ENCODE results near the gene FAM131A. TPM values are rescaled to one million over a fixed set of nuclear protein-coding genes. Genes with fewer than 3 reads are reported as not detected.

Gene FAM131A
- total RNA-seq, 2 donors from 2014 or later, result 30.4 to 37.4 TPM

DNA sequence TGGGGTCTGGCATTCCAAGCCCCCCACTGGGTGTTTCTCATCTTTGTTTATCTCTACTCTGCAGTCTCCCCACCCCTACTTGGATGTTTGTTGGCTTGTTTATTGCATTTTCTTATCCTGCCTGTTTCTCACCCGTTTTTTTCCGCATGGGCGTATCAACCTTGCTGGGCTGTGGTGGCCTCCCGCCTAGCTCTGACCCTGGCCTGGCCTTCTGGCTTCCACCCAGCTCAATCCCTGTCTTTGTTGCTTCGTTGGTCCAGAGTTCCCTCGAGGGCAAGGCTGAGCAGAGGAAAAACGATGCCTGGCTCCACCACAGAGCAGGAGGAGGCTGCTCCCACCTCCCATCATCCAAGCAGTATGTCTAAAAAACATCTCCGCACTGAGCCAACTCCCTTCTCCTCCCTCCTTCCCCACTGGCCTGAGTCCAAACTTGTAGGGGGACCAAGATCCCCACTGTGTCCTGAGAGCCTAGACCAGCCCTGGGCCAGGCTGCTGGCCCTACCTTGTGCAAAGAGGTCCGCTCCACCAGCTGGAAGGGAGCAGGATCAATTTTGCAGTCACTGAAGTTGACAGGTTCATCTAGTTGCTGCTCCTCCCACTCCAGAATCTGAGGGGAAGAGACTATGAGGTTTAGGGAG, 14.2 kb downstream of the FAM131A start:
- intact Hi-C loops (cut with DNase I), result no loop called here
- no peak for DNase-seq (ENCODE audit: low spot score)

DNA sequence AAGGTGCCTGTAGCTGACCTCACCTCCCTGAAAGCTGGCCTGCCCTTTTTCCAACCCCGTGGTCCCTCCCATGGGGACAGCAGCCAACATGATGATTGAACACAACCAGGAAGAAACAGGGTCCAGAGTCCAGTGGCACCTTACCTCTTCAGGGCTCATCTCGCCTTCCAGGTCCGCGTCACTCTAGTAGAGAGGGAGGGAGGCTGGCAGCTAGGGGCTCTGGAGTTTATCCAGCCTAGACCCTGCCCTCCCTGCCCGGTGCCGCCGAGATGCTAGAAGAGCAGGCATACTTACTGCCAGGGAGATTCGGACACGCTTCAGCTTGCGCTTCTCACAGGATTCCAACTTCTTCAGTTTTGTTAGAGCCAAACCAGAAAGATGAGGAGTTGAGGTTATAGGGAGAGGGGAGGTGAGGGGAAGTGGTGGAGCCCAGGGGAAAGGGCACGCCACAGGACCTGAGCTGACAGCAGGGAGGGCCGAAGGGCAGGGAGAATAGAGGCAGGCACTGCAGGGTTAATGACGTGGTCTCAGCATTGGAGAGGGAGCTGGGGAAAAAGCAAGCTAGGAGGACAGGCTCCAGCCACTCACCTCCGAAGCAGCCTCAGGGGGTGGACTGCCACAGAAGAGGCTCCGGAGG, 14.9 kb downstream of the FAM131A start:
- intact Hi-C loops (cut with DNase I), result no loop called here
- peak; percentile 74 for DNase-seq (ENCODE audit: low spot score)

DNA sequence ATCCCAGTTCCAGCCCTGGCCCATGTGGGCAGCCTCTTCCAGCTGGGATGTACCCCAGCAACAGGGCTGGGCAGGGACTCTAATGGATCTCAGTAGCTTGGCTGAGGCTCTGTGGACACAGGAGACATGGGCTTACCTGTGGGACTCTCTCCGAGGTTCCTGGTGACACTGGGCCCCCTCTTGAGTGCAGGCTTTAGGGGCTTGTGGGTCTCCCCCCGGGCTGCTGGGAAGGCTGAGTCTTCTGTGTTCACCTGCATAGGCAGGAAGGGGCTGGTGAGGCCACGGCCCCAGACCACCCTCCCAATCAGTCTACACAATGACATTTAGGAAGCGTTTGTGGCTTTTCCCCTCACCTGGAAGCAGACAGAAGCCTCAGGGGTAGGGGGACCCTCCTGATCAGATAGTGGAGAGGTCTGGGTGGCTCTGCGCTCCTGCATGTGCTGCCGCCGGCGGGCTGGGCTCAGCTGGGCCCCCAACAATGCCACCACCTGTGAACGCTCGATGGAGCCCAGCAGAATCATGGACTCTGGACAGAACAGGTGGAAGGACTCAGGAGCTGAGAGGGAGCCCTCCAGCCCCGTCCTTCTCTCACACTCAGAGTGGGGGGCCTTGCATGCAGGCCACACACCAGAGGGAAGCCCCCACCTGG, 15.6 kb downstream of the FAM131A start:
- intact Hi-C loops (cut with DNase I), result no loop called here
- DNase-seq (ENCODE audit: low spot score), result peak; percentile 63

DNA sequence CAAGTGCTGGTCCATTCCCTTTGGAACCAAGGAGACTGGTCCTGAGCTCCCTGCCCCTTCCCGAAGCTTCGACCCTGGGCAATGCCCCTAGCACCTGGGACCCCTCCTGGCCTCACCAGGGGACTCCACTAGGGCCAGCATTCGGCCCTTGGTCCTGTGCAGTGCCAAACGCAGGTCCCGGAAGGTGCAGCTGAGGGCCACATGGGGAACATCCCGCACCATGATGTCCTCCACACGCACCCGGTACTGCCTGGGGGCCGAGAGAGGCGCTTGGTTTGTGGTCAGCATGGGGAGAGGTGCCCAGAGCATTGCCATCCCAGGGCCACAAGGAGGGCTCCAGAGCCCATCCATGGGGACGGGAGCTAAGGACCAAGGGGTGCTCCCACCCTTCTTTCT, 16.1 kb downstream of the FAM131A start:
- peak; percentile 75 for DNase-seq (ENCODE audit: low spot score)
- intact Hi-C loops (cut with DNase I), result no loop called here

DNA sequence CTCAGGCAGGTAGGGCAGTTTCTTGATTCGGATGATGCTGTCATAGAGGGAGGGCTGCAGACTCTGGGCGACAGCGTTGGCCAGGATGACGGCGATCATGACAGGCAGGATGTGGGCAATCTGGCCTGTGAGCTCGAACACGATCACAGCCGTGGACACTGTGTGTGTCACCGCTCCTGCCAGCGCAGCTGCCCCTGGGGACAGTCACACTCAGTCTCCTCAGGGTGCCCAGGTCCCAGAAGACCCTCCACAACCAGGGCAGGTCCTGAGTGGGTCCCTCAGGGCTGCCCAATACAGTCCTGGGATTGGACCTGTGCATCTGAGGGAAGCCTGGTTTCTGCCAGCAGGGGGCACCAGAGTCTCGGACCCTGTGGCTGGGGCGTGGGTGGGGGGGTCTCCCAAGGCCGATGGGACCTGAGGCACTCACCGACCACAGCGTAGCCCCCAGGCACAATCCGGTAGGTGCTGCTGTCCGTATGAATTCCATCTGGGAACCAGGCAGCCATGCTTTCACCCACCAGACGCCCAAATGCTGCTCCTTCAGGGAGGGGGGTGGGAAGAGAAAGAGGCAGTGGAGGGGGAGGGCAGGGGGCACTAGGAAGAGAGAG, 16.8 kb downstream of the FAM131A start:
- DNase-seq (ENCODE audit: low spot score), result peak; percentile 87
- intact Hi-C loops (cut with DNase I), result no loop called here

DNA sequence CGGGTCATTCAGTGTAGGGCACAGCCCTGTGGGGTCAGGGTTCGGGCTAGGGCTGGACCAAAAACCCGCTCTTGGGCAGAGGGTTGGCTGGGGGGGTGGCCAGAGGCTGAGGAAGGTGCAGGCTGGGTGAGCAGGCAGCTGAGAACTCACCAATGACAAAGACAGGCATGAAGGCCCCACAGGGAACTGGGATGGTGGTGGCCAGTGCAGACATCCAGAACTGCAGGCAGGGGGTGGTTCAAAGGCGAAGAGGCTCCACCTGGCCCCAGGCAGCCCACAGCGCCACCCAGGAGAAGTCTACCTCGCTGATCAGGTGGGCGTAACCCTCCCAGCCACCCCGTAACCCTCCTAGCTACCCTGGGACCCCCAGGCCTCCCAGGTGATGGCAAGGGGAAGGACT, 17.4 kb downstream of the FAM131A start:
- intact Hi-C loops (cut with DNase I), result no loop called here
- peak; percentile 64 for DNase-seq (ENCODE audit: low spot score)

DNA sequence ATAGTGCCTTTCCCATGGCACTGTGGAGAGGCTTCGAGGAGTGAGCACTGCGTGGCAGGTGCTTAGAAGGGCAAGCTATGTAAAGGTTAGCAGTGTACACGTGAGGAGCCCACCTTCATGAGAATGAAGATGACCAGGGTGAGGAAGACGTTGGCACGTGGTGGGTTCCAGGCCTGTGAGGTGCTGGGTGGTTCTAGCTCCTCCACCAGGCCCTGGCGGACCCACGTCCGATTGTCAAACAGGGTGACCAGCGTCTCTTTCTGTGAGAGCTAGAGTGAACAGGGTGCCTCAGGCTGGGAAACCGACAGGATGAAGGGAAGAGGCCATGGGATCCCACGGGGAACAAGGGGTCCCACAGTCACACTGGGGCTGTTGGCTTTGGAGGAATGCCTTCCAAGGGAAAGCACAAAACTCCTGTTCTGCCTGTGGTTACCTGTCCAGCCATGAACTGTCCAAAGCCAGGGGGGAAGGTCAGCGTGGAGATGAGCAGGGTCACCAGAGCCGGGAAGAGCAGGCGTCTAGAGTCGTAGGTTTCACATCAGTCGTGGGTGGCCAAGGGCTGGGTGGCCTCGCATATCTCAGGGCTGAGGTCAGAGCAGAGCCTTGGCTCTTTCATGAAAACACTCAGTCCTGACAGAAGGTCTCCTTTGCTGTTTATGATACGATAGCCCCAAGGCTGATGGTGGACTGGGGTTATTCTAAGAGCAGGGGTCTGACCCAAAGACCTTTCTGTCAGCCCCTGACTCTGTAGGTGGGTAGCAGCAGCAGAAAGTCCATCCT, 18.1 kb downstream of the FAM131A start:
- no peak for DNase-seq (ENCODE audit: low spot score)

DNA sequence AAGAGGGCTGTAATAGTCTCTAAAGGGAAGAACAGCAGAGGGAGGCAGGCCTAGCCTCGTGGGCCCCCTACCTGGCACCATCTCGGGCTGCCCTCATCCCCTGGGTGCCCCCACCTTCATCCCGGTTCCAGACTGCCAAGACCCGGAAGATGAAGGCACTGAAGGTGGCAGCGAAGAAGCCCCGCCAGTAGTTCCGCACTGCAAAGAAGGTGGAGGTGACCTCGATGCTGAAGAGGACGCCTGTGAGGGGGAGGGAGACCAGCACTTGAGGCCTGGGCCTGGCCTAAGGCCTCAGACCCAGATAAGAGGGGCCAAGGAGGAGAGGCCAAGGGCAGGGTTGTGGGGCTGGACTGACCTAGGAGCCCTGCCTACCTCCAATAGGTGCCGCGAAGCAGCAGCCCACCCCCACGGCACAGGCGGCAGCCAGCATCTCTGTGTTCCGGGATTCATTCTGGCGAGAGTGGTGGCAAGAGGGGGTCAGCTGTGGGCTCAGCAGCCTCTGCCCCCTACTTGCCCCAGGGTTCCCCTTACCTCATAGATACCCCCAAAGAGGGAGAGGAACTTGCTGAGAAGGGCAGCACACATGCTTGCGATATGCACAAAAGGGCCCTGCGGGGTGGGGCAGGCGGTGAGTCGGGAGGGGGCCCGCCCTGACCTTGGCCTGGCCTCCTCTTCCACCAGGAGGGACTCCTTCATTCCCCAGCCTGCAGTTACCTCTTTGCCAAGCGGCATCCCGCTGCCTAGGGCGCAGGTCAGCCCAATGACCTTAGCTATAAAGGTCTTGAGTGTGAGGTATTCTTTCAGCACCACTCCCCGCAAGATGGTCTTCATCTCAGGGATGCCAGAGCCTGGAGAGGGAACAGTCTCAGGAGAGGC, 20.1 kb downstream of the FAM131A start:
- intact Hi-C loops (cut with DNase I), result no loop called here
- DNase-seq (ENCODE audit: low spot score), result peak; percentile 57

More for the DNA sequence above, 18.1 kb downstream of the FAM131A start:
- intact Hi-C loops (cut with DNase I), result no loop called here

DNA sequence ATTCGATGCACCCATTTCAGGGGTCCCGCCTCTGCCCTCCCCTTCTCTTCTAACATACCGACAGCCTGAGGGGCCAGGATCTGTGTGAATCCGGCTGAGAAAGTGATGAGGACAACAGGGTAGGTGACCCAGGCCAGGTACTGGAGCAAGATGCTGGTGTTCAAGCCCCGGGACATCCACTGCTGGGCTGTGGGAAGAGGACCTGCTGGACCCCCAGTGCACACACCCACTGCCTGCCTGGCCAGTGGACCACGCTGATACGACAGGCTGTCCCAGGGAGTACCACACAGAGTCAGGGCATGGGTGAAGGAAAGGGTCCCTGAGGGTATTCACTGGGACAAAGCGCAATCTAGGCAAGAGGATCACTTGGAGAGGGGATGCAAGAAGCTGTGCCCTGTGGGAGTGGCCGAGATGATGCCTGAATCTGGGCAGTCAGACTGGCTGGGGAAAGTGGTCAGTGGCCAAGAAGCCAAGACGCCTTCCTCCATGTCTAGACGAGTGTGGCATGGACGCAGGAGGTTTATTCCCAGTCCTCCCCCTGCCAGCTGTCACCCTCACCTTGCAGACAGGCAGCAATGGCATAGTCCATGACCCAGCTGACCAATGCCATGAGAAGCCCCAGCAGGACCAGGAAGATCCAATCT, 20.8 kb downstream of the FAM131A start:
- peak; percentile 72 for DNase-seq (ENCODE audit: low spot score)
- intact Hi-C loops (cut with DNase I), result no loop called here

DNA sequence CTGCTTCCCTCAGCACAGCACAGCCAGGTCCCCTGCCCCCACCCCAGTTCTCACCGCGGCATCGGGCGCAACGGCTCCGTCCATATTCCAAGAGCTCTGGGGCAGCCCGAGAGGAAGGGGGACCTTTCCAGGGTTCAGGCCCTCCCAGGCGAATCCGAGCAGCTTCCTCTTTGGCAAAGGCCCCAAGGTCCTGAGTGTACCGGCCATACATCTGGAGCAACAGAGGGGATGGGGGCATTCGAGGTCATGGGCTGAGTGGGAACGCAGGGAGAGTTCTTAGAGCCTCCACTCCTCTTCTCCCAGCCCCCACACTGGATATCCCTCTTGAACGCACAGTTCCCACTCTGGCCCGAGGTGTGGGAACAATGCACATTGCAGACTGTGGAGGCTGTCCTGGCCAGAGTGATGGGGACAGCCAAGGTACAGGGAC, 21.5 kb downstream of the FAM131A start:
- peak; percentile 77 for DNase-seq (ENCODE audit: low spot score)
- intact Hi-C loops (cut with DNase I), result no loop called here

DNA sequence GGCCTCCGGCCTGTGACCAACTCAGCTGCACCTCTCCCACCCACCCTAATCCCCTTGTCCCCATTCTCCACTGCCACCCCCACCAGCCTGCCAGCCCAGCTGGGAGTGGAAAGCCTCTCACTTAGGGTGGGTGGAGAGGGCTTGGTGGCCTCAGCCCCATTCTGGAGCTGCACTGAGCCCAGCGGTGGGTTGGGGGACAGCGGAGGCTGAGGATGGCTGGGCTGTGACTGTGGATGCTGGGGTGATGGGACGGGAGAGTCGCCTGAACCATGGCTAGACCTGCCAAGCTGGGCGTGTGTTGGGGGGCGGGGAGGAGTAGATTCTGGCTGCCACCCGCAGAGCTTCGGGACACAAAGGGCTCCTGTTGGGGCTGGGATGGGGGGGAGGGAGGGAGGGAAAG, 22.2 kb downstream of the FAM131A start:
- intact Hi-C loops (cut with DNase I), result no loop called here
- DNase-seq (ENCODE audit: low spot score), result no peak

DNA sequence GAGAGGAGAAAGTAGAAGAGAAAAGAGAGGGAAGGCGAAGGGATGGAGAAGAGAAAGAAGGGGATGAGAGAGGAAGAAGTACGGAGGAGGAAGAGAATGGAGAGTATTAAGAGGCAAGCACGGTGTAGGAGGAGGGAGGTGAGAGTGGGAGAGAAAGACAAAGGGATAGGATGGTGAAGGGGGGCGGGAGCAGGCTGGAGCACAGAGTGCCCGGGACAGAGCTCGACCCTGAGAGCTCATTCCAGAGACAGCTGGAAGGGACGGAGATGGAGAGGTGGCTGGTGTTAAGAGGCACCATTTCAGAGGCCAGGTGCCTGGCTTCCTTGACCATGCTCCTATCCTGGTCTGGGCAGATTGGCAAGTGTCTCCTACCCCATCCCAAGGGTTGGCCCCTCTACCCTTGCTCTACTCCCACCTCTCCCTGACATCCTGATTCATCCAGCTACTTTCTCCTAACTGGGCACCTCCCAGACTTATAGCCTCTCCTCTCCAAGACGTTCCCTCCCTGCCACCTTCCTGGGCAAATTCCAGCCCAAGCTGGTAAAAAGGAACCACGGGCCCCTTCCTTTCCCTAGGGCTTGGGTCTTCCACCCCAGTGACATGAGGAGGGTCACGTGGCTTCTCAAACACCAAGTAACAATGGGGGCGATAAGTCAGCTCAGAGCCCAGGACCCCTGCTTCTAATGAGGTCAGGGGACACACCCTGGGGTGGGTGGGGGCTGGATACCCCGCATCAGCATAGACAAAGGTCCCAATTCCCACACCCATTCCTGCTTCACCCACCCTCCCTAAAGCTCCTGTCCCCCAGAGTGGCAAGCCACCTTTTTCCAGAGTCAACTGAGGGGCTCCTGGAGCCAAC, 22.9 kb downstream of the FAM131A start:
- intact Hi-C loops (cut with DNase I), result no loop called here
- DNase-seq (ENCODE audit: low spot score), result peak; percentile 64

DNA sequence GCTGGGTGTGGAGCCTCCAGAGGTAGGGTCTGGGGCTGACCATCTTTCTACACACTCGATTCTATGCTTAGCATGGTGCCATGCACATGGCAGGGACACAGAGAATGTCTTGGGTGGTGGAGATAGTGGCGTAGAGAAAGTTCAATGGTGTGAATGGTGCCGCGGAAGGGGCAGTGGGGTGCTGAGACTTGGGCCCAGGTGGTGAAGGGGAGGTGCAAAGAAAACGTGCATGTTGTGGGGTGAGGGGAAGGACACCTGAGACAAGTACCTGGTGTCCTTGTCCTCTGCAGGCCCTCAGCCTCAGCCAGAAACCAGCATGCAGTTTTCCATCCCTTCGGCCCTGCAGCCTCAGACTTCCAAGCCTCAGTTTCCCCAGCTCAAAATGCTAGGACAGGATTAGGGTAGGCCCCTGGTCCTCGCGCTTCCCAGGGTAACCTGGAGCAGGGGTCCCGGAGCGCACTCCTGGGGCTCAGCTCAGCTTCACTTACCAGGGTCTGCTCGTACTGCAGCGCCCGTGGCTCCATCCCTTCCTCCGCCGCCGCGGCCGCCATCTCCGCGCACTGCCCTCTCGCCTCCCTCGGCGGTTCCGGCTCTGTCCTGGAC, 23.6 kb downstream of the FAM131A start:
- DNase-seq (ENCODE audit: low spot score), result peak; percentile 77
- intact Hi-C loops (cut with DNase I), result no loop called here

DNA sequence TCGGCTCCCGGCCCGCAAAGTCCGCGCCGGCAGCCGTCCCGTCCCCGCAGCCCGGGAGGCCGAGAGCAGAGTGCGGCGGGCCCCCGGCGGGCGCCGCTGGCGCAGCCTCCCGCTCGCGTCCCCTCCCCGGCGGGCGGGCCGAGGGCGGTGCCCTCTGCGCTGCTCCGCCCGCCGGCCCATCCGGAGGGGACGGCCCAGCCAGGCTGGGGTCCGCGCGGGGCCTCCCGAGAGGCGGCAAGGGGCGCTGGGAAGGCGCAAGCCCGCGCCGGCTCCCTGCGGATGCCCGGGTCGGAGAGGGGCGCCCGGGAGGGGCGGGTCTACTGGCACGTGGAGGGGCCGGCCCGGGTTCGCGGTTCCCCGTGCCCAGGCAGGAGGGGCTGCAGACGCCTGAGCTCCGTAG, 24.1 kb downstream of the FAM131A start, which contains the start of the genes CLCN2 and POLR2H:
Gene CLCN2 (minus strand): TSS at position 74 of the 400 bp plus-strand sequence. CDS start 126 bp downstream, outside the sequence.
Gene POLR2H (plus strand): TSS at position 179 of the 400 bp plus-strand sequence. CDS start 1,783 bp downstream, outside the sequence.
- intact Hi-C loops (cut with DNase I), result no loop called here
- peak; percentile 87 for DNase-seq (ENCODE audit: low spot score)

DNA sequence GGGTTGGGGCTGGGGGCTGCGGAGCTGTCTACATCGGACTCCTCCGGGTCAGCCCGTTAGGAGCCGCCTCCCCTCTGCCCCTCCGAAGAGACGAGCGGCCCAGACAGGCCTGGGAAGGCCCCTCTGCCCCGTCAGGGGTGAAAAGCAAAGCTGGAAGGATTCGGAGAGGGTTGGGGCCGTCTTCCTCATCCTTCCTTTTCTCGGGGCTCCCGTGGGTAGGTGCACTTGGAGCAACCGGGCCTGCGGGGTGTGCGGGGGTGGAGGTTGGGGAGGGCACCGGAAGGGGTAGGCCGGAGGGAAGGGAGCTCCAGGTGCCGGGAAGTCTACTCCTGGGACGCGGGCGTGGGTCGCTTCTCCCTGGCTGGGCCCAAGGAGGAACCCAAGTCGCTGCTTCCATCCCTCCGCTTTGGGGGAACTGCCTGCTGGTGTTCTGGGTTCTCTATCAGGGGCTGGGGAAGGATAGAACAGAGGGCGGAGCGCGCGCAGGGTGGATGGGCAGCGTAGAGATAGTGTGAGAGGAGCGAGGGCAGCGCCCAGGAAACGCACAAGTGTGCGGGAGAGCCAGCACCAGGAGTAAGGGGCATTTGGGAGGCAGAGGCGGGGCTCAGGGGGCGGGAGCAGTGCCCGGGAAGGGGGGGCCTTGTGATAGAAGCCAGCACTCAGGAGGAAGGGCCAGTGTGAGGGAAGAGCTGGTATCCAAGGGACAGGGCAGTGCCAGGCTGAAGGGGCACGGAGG, 24.7 kb downstream of the FAM131A start:
- intact Hi-C loops (cut with DNase I), result no loop called here
- DNase-seq (ENCODE audit: low spot score), result peak; percentile 89
